GM13977 (cell line): Measurements from ENCODE around the gene PPFIBP2.
A peak's percentile ranks its signal among the peaks of the same experiment; 100 is the strongest.

Experiments used
- DNase-seq: peaks from one replicate; pipeline ENCODE4 v3.0.0; 2012; ENCODE audit warnings: low spot score
- in situ Hi-C: fragments of 300-500 bp; cut with MboI; formaldehyde crosslinking; loops from one replicate; pipeline ENCODE4 v1.12.0; 2022; ENCODE audit warnings: low sequenced_read_pairs, low pct_unique_long_range_greater_than_20kb, mixed read lengths, inconsistent platforms; ENCODE audit not compliant: unreplicated experiment
- TF ChIP-seq, protein P1 (sequence below): IDR thresholded peaks from 2 replicates; pipeline ENCODE4 v1.5.1; 2012; ENCODE audit warnings: mild to moderate bottlenecking, control low read depth; ENCODE audit not compliant: insufficient read depth; ENCODE audit errors: extremely low read depth, missing control alignments

The PPFIBP2 gene

GRCh38 chr11:7534042-7534378 lies 20.2 kb downstream of the PPFIBP2 start:
- no peak for DNase-seq
- TF ChIP-seq, protein P1, sequence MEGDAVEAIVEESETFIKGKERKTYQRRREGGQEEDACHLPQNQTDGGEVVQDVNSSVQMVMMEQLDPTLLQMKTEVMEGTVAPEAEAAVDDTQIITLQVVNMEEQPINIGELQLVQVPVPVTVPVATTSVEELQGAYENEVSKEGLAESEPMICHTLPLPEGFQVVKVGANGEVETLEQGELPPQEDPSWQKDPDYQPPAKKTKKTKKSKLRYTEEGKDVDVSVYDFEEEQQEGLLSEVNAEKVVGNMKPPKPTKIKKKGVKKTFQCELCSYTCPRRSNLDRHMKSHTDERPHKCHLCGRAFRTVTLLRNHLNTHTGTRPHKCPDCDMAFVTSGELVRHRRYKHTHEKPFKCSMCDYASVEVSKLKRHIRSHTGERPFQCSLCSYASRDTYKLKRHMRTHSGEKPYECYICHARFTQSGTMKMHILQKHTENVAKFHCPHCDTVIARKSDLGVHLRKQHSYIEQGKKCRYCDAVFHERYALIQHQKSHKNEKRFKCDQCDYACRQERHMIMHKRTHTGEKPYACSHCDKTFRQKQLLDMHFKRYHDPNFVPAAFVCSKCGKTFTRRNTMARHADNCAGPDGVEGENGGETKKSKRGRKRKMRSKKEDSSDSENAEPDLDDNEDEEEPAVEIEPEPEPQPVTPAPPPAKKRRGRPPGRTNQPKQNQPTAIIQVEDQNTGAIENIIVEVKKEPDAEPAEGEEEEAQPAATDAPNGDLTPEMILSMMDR: no peak
- in situ Hi-C loops: no loop called here

DNA sequence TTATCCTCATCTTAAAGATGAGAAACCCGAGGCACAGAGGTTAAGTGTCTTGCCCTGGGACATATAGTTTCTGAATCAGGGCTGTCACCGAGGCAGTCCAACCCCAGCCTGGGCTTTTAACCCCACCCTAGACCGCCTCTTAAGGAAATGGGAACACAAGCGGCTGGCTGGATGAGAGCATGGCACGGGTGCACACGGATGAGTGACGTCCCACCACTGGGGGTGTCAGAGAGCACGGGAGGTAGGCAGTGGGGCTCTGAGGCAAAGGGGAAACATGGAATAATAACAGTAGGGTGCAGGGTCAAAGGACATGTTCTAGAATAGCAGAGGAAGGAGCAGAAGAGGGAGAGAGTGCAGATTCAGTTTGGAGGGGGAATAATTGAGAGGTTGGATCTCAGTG lies 22.3 kb downstream of the PPFIBP2 start:
- TF ChIP-seq, protein P1: peak; percentile 20
- in situ Hi-C loops: no loop called here
- DNase-seq: no peak

DNA sequence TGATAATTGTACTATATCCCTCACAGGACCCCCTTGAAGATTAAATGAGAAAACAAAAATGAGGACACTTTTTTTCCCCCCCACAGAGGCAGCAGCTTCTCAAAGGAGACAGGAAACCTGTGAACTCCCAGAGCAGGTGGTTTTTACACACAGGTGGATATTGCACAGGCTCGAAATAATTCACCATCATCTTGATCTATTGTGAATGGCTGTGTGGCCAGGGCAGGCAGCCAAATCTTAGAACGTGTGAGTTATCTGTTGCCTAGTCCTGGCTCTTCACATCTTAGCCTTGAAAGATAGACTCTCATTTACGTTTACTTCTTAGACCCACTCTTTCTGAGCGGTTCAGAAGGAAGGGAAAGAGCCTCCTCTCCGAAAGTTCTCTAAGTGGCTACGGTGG lies 23.5 kb downstream of the PPFIBP2 start:
- in situ Hi-C loops: no loop called here
- no peak for DNase-seq
- TF ChIP-seq, protein P1: no peak

GRCh38 chr11:7538031-7538430 lies 24.2 kb downstream of the PPFIBP2 start:
- in situ Hi-C loops: no loop called here
- DNase-seq: no peak
- TF ChIP-seq, protein P1: no peak

DNA sequence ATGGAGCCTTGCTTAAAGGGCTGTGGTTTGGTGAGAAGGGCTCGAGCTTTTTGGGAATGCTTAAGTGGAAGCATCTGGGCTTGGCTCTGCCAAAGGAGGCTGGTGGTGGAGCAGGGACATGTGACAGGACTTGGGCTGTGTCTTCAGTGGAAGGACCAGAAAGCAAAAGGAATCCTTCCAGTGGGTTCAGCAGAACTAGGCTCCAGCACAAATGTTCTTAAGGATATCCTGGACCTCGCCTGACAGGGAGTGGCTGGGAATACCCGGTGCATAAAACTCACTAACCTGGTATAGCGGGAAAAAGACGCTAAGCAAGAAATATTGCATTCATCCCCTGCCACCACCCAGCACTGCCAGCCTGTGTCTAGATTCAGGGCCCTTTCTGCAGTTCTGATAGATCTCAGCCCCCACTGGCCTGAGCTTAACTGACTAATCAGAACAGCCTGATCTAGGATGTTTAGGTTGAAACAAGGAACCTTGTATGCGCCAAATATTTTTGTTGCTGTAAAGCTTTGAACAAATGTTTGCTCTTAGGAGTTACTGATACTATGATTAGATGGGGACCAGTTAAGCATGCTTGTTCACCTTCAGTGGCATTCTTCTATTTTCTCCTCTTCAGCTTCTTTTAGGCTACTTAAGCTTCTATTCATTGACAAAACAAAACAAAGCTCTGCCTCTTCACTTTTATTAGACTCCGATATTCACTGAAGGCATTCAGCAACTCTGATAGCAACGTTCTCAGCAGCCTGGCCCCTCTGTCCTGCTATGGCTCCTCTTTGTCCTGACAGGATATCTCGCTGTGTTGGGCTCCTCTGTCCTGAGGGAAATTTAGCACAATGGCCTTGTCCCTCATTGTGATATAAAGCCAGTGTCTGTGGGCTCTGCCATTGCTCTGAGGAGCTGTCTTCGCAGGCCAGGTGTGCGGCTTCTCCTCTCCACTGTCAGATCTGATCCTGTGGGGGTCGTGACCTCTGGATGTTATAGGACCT lies 25.0 kb downstream of the PPFIBP2 start:
- TF ChIP-seq, protein P1: no peak
- in situ Hi-C loops: no loop called here
- DNase-seq: no peak

GRCh38 chr11:7540830-7541555 lies 27.2 kb downstream of the PPFIBP2 start:
- DNase-seq: no peak
- in situ Hi-C loops: no loop called here
- TF ChIP-seq, protein P1: no peak
